Fibroblast of the aortic adventitia (primary cell): Measurements from ENCODE around the gene ZNF92. TPM values are rescaled to one million over a fixed set of nuclear protein-coding genes. Genes with fewer than 3 reads are reported as not detected.
"Not testable (repeated sequence)": the region's sequence is repeated elsewhere in the genome, so short reads cannot be mapped to it uniquely, and the experiment has no call there.

Experiments
- DNase-seq: peaks from one replicate; pipeline ENCODE4 v3.0.0-alpha.2; 2010; ENCODE audit warnings: low read depth
- H3K4me3 ChIP-seq: 2 replicates; pipeline ENCODE4 v1.5.1; 2011; ENCODE audit warnings: low read depth, mild to moderate bottlenecking, control low read depth, low read length, moderate library complexity
- total RNA-seq: library from RNA; depleted of rRNA; stranded (reverse); fragments of >200 nt; gene quantifications from 2 replicates; pipeline ENCODE4 v1.2.3, GENCODE V29; 2012; ENCODE audit warnings: low replicate concordance
- TF ChIP-seq, protein P1 (sequence below): IDR thresholded peaks from 2 replicates; pipeline ENCODE4 v1.5.1; 2011; ENCODE audit warnings: mild to moderate bottlenecking, low read length, control low read depth, inconsistent platforms; ENCODE audit not compliant: insufficient read depth

The ZNF92 gene
- total RNA-seq, 1 donor = 7.7 TPM

DNA sequence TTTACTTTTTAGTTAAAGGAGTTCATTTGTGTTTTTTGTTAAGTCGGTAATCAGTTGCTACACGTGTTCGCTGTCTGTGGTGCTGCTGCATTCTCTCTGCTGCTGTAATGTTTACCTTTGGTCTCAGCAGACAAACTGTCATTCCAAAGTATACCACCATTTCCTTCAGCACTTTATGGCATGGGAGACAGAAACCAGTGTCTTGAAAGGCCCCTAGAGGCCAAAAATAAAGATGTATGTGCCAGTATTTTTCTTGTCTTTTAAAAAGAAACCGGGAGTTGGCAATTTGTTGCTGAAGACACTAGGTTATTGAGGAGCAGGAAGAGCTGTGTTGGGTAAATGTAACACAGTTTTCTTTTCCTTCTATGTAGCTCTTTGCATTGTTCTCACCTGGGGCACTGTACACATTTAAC, 24.1 kb downstream of the ZNF92 start:
- DNase-seq = no peak
- TF ChIP-seq, protein P1, sequence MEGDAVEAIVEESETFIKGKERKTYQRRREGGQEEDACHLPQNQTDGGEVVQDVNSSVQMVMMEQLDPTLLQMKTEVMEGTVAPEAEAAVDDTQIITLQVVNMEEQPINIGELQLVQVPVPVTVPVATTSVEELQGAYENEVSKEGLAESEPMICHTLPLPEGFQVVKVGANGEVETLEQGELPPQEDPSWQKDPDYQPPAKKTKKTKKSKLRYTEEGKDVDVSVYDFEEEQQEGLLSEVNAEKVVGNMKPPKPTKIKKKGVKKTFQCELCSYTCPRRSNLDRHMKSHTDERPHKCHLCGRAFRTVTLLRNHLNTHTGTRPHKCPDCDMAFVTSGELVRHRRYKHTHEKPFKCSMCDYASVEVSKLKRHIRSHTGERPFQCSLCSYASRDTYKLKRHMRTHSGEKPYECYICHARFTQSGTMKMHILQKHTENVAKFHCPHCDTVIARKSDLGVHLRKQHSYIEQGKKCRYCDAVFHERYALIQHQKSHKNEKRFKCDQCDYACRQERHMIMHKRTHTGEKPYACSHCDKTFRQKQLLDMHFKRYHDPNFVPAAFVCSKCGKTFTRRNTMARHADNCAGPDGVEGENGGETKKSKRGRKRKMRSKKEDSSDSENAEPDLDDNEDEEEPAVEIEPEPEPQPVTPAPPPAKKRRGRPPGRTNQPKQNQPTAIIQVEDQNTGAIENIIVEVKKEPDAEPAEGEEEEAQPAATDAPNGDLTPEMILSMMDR = no peak
- no peak overlapping the region for H3K4me3 ChIP-seq

DNA sequence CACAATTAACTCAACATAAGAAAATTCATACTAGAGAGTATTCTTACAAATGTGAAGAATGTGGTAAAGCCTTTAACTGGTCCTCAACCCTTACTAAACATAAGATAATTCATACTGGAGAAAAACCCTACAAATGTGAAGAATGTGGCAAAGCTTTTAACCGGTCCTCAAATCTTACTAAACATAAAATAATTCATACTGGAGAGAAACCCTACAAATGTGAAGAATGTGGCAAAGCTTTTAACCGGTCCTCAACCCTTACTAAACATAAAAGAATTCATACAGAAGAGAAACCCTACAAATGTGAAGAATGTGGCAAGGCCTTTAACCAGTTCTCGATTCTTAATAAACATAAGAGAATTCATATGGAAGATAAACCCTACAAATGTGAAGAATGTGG, 25.0 kb downstream of the ZNF92 start:
- not testable (repeated sequence) for DNase-seq, H3K4me3 ChIP-seq

DNA sequence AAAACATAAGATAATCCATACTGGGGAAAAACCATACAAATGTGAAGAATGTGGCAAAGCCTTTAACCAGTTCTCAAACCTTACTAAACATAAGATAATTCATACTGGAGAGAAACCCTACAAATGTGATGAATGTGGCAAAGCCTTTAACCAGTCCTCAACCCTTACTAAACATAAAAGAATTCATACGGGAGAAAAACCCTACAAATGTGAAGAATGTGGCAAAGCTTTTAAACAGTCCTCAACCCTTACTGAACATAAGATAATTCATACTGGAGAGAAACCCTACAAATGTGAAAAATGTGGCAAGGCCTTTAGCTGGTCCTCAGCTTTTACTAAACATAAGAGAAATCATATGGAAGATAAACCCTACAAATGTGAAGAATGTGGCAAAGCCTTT, 25.4 kb downstream of the ZNF92 start:
- H3K4me3 ChIP-seq, DNase-seq: not testable (repeated sequence)

DNA sequence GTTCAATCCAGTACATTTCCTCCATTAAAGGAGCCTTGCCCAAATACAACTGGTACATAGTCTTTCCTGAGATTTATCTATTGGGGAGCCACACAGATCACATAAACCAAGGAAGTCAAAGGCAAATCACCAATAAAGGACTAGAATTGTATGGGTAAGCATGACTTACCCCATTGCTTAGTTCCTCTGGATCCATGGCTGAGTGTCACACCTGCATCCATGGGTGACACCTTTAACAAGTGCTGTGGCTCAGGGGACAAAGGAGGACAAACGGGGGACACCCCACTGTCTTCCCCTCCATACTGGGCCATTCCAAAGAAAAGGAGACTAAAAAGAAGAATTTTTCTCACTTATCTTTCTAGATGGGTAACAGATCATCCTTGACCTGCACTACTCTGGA, 30.4 kb downstream of the ZNF92 start:
- TF ChIP-seq, protein P1 = no peak
- H3K4me3 ChIP-seq = no peak overlapping the region
- DNase-seq = no peak

DNA sequence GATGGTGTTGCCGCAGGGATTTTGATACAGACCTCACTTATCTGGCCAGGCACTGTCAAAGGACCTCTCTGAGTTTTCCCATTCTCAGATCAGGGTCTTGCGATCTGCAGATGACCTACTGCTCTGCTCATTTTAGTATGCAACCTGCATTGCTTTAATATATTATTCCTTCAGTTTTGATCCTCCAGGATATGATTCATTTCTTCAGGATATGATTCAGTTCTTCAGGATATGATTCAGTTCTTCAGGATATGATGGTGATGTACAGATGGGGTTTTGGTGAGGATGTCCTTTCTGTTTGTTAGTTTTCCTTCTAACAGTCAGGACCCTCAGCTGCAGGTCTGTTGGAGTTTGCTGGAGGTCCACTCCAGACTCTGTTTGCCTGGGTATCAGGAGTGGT, 33.1 kb downstream of the ZNF92 start:
- not testable (repeated sequence) for DNase-seq, H3K4me3 ChIP-seq

- TF ChIP-seq, protein P1 = no peak
- no peak for DNase-seq
- H3K4me3 ChIP-seq = no peak overlapping the region
Observed at GRCh38 chr7:65409363-65409762, 35.7 kb downstream of the ZNF92 start.

- TF ChIP-seq, protein P1 = no peak
- no peak for DNase-seq
- H3K4me3 ChIP-seq = no peak overlapping the region
Observed at GRCh38 chr7:65411249-65411648, 37.6 kb downstream of the ZNF92 start.

DNA sequence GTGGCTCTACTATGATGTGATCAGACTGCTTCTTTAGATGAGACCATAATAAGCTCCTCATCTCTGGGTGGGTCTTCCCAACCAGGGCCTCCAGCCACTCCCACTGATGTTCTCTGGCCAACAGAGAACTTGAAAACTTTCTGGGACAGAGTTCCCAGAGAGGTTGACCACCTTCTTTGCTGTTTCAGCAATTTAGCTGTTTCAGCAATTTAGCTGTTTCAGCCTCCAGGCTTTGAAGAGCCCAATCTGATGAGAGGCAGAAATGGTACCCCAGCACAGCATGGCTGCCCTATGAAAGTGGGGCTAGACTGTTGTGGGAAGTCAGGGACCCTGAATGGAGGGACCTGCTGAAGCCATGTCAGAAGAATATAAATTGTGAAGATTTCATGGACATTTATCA, 49.0 kb downstream of the ZNF92 start:
- no peak overlapping the region for H3K4me3 ChIP-seq
- DNase-seq = no peak
- TF ChIP-seq, protein P1 = no peak

DNA sequence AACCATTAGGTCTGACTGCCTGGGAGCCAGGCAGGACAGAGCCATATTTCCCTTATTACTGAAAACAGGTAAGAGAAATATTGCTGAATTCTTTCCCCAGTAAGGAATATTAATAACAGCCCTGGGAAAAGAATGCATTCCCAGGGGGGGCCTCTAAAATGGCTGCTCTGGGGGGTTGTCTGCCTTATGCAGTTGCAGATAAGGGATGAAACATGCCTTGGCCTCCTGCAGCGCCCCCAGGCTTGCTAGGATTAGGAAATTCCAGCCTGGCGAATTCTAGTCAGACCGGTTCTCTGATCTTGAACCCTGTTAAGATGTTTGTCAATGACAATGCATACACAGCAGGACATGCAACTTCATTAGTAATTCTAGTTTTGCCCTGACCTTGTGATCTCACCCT, 49.6 kb downstream of the ZNF92 start:
- DNase-seq, H3K4me3 ChIP-seq: not testable (repeated sequence)
